Naive B cell (primary cell): ENCODE measurements around the gene RUNDC3A. TPM values are rescaled to one million over a fixed set of nuclear protein-coding genes. Genes with fewer than 3 reads are reported as not detected.
"Not testable (repeated sequence)": the region's sequence is repeated elsewhere in the genome, so short reads cannot be mapped to it uniquely, and the experiment has no call there.

Experiments
- ATAC-seq, 2 donors: fragments of 150-1000 bp; cut with Tn5 transposase; 2 replicates each; pipeline ENCODE4 v1.10.0; 2021; ENCODE audit warnings: low read depth in 2 of 2, mild to moderate bottlenecking in 2 of 2, moderate library complexity in 2 of 2
- DNase-seq: peaks from one replicate; pipeline ENCODE4 v3.0.0; 2022
- H3K27ac Mint-ChIP-seq, 6 donors: one replicate each; pipeline ENCODE4 v1.8.0; 2020 to 2022; ENCODE audit warnings: mild to moderate bottlenecking in 6 of 6, mixed read lengths in 6 of 6, moderate library complexity in 5 of 6, inconsistent platforms in 2 of 6
- H3K27me3 Mint-ChIP-seq, 3 donors: one replicate each; pipeline ENCODE4 v1.8.0; 2021 to 2022; ENCODE audit warnings: mixed read lengths in 3 of 3, mild to moderate bottlenecking in 1 of 3
- H3K36me3 Mint-ChIP-seq, 2 donors: one replicate each; pipeline ENCODE4 v1.8.0; 2020 to 2022; ENCODE audit warnings: mixed read lengths in 2 of 2, inconsistent platforms in 1 of 2, mild to moderate bottlenecking in 1 of 2
- H3K4me1 Mint-ChIP-seq, 3 donors: one replicate each; pipeline ENCODE4 v1.8.0; 2020 to 2022; ENCODE audit warnings: mixed read lengths in 3 of 3, inconsistent platforms in 1 of 3, mild to moderate bottlenecking in 1 of 3, moderate library complexity in 1 of 3
- H3K4me3 Mint-ChIP-seq, 8 donors: one replicate each; pipeline ENCODE4 v1.8.0; 2020 to 2022; ENCODE audit warnings: mild to moderate bottlenecking in 8 of 8, mixed read lengths in 8 of 8, moderate library complexity in 8 of 8, inconsistent platforms in 2 of 8
- H3K9me3 Mint-ChIP-seq, 7 donors: one replicate each; pipeline ENCODE4 v1.8.0; 2020 to 2022; ENCODE audit warnings: mixed read lengths in 7 of 7, mild to moderate bottlenecking in 5 of 7, inconsistent platforms in 2 of 7, moderate library complexity in 1 of 7
- polyA plus RNA-seq, 6 donors: library from polyadenylated mRNA; unstranded; fragments of 300-500 nt; fragmentation: Illumina TruSeq; gene quantifications; one replicate each; pipeline ENCODE4 v1.2.3, GENCODE V29; 2021; ENCODE audit warnings: low read depth in 6 of 6

The RUNDC3A gene
- polyA plus RNA-seq, 6 donors from 2014 or later: 0.13 to 0.16 TPM; not detected in 4

DNA sequence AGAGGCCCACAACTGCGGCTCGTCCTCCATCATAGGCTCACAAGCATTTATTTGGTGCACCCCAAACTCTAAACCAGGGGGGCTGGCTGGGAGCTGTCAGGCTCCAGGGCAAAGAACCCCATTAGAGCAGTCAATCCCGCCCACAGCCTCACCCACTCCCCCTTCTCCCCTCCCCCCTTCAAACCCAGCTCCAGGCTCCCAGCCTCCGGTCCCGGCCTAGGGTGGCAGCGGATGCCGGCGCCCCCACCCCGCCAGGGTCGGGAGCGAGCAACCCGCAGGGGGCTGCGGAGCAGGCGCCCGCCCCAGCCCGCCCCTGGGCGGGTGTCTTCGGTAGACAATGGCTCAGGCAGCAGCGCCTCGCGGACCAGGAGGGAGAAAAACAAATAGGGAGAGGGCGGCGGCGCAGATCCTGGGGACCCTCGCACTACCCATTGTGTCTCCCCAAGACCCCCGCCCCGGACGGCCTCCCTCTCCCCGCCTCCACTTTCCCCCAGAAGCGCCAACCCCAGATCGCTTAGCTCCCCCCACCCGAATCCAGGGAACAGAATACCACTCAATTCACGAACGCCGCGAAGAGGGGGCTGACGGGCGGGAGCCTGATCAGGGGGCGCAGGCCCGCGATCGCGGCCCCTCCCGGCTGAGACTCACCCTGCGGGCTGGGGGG, 54.7 kb downstream of the RUNDC3A start:
- H3K27me3 Mint-ChIP-seq: peaks cover 28 to 61% (median 49%) of the 10 kb centered on the region in 3 donors
- H3K4me3 Mint-ChIP-seq: peak overlapping the region; percentile 21 to 88 (median 78)
- no peaks in the 10 kb centered on the region for H3K36me3 Mint-ChIP-seq
- no peaks in the 10 kb centered on the region for H3K9me3 Mint-ChIP-seq
- DNase-seq (no peak), ATAC-seq (peak; percentile 27 to 34)
- no peak overlapping the region for H3K27ac Mint-ChIP-seq
- peaks cover 10 to 19% (median 11%) of the 10 kb centered on the region in 3 donors for H3K4me1 Mint-ChIP-seq

DNA sequence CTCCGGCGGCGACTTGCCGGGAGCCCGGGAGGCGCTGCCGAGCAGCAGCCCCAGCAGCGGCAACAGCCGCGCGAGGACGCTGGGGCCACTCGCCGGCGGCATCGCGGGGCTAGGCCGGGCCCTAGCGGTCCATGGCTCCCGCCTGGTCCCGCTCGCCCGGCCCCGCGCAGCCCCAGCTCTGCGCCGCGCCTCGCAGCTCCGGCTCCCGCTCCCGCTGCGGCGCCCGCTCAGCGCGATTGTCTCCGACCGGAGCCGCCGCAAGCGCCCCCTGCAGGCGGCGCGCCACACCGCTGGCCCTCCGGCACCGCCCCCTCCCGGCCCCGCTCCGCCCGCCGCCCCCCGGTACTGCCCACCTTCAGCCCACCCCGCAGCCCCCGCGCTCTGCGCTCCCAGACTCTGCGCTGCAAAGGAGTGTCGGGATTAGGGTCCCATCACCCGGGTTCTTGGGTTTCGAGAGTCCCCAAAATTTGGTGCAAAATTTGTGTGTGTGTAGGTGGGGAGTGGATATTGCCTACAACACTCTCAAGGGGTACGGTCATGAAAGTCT, 55.3 kb downstream of the RUNDC3A start, which contains the start of gene FAM171A2:
TSS of gene FAM171A2 (minus strand) at position 241 of the 547 bp plus-strand sequence. CDS start at position 102, 139 bp downstream.
- ATAC-seq (peak; percentile 89 to 91), DNase-seq (peak; percentile 68)
- Mint-ChIP-seq H3K9me3 (no peaks in the 10 kb centered on the region), H3K4me1 (peaks cover 8 to 19% (median 9%) of the 10 kb centered on the region in 3 donors), H3K27me3 (peaks cover 28 to 66% (median 55%) of the 10 kb centered on the region in 3 donors), H3K36me3 (no peaks in the 10 kb centered on the region), H3K27ac (peak within 1 kb of the TSS in 1 of 6 donors; percentile 84), H3K4me3 (peak within 1 kb of the TSS; percentile 49 to 93 (median 86))

DNA sequence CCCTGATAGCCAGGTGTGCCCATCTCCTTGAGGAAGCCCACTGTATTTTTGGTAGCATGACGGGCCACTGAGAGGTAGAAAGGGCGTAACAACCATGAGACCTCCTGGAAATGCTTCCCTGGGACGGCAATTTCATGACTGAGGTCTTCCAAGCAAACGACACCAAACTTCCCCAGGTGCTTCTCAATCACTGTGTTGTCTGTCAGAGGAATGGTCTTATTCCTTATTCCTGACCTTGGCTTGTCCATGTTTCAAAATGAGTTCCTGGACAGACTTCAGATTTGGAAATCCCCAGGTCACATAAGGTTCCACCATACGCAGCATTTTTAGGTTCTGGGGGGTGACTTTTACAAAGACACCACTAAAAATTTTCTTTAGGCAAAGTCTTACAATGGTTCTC, 56.6 kb downstream of the RUNDC3A start:
- not testable (repeated sequence) for H3K36me3 Mint-ChIP-seq, H3K27ac Mint-ChIP-seq, DNase-seq, H3K9me3 Mint-ChIP-seq, ATAC-seq
- Mint-ChIP-seq H3K4me1 (peaks cover 0 to 20% (median 4%) of the 10 kb centered on the region in 3 donors), H3K4me3 (peak overlapping the region in 7 of 8 donors; percentile 30 to 91 (median 73)), H3K27me3 (peaks cover 36 to 75% (median 55%) of the 10 kb centered on the region in 3 donors)

DNA sequence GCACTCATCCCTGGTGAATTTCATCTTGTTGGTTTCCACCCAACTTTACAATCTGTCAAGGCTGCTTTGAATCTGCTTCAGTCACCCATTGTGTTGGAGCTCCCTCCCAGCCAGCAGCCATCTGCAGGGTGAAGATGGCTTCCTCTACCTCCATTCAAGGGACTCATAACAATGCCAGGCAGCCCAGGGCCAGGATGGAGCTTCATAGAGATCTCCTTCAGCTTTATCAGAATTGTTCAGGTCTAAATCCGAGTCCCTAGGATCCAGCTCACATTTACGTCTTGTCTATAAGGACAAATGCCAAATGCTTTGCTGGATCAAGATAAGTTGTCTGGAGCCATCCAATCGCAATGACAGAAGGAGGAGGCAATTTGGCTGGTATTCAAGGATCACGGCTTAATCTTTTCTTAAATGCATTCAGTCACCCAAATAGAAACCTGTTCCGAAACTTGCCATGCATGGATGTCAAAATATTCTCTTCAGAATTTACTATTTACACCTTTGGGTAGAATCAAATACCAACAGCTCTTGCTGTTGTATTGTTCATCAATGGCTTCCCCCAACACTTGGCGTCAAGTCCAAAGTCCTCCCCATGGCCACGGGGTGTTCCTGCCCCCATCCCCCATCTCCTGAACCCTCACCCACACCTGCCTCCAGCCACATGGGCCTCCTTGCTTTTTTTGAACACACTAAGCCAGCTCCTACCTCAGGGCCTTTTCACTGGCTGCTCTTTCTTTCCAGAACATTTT, 59.0 kb downstream of the RUNDC3A start:
- peaks cover 42 to 75% (median 58%) of the 10 kb centered on the region in 3 donors for H3K27me3 Mint-ChIP-seq
- no peaks in the 10 kb centered on the region for H3K9me3 Mint-ChIP-seq
- H3K27ac Mint-ChIP-seq: no peak overlapping the region
- H3K36me3 Mint-ChIP-seq: no peaks in the 10 kb centered on the region
- DNase-seq: no peak
- H3K4me3 Mint-ChIP-seq: no peak overlapping the region
- peaks cover 0 to 20% (median 4%) of the 10 kb centered on the region in 3 donors for H3K4me1 Mint-ChIP-seq
- ATAC-seq: no peak

Other genes with a start within 250 kb of the RUNDC3A start
- 10 to 100 TPM; 48.1 to 99.0 (median 80.5) TPM for gene LSM12, start 241.9 kb upstream of the RUNDC3A start, polyA plus RNA-seq
- 10 to 100 TPM; 19.2 to 28.0 (median 24.6) TPM for gene G6PC3, start 237.9 kb upstream of the RUNDC3A start, polyA plus RNA-seq
- 10 to 100 TPM; 27.5 to 79.5 (median 41.2) TPM for gene HDAC5, start 185.0 kb upstream of the RUNDC3A start, polyA plus RNA-seq
- 1 to 10 TPM in 3 of 6 donors, under 1 TPM in 2, not detected in 1; 0.63 to 1.4 (median 1.2) TPM for gene HROB, start 166.7 kb upstream of the RUNDC3A start, polyA plus RNA-seq
- gene ASB16, start 137.9 kb upstream of the RUNDC3A start, polyA plus RNA-seq: under 1 TPM in 4 of 6 donors, not detected in 2; 0.19 to 0.43 (median 0.31) TPM
- gene TMUB2, start 121.6 kb upstream of the RUNDC3A start, polyA plus RNA-seq: 10 to 100 TPM; 39.7 to 69.9 (median 44.8) TPM
- 10 to 100 TPM in 3 of 6 donors, 1 to 10 TPM in 3; 6.6 to 14.4 (median 9.4) TPM for gene ATXN7L3, start 108.7 kb upstream of the RUNDC3A start, polyA plus RNA-seq
- gene UBTF, start 88.9 kb upstream of the RUNDC3A start, polyA plus RNA-seq: 10 to 100 TPM; 20.2 to 77.3 (median 43.0) TPM
- under 1 TPM in 3 of 6 donors, not detected in 3; 0.07 to 0.20 (median 0.12) TPM for gene SLC4A1, start 40.5 kb upstream of the RUNDC3A start, polyA plus RNA-seq
- gene SLC25A39, start 16.2 kb downstream of the RUNDC3A start, polyA plus RNA-seq: 100 to 1,000 TPM in 3 of 6 donors, 10 to 100 TPM in 3; 87.3 to 143 (median 103) TPM
- gene GRN, start 36.7 kb downstream of the RUNDC3A start, polyA plus RNA-seq: 100 to 1,000 TPM; 102 to 198 (median 110) TPM
- gene FAM171A2, start 55.3 kb downstream of the RUNDC3A start, polyA plus RNA-seq: under 1 TPM in 2 of 6 donors, not detected in 4; 0.21 to 0.29 TPM
- gene ITGA2B, start 81.0 kb downstream of the RUNDC3A start, polyA plus RNA-seq: 1 to 10 TPM in 5 of 6 donors, under 1 TPM in 1; 0.70 to 7.1 (median 5.1) TPM
- gene GPATCH8, start 194.8 kb downstream of the RUNDC3A start, polyA plus RNA-seq: 10 to 100 TPM in 5 of 6 donors, 1 to 10 TPM in 1; 9.9 to 79.3 (median 38.6) TPM
- gene FZD2, start 248.9 kb downstream of the RUNDC3A start, polyA plus RNA-seq: under 1 TPM; 0.21 to 0.52 (median 0.41) TPM